Left lobe of liver (tissue), 2 donors: ENCODE results near the gene LEMD1. TPM values are rescaled to one million over a fixed set of nuclear protein-coding genes. Genes with fewer than 3 reads are reported as not detected.

Source experiments
- ATAC-seq: fragments of 200-7000 bp; cut with Tn5 transposase; one replicate; pipeline ENCODE4 v1.9.1; 2020; ENCODE audit warnings: mild to moderate bottlenecking, moderate library complexity
- DNase-seq: peaks from one replicate; pipeline ENCODE4 v3.0.0-alpha.2; 2020; ENCODE audit warnings: low spot score
- total RNA-seq: library from RNA; stranded (reverse); gene quantifications from one replicate; pipeline ENCODE4 v1.2.1, GENCODE V29; 2021
- donor health status: DM: no; HTN: no; CAD: no; lungs with moderate emphysema.
- donor health status: DM: no; HTN: yes; CAD: no.

The LEMD1 gene
- total RNA-seq, 1 donor from 2014 or later, result not detected

DNA sequence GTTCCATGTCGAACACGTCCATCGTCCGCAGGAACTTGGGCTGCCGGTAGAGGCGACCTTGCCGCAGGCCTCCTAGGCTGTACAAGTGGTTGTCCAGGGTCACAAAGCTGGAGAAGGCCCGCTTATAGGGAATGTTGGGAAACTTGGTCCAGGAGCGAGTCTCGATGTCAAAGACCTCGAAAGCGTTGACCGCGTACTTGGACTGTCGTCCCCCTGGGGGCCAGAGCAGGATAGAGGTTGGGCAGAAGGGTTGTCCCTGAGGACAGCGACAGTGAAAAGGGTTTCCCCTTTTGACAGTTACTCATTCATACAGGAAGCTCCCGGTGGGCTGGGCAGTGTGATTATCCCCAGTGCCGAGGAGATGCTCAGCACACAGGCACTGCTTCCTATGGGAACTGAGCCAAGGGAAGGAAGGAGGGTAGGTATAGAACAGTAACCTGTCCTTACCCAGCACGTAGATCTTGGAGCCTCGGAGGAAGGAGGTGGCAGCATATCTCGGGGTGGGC is 82.6 kb downstream of the LEMD1 start:
- DNase-seq (no peak), ATAC-seq (no peak)

DNA sequence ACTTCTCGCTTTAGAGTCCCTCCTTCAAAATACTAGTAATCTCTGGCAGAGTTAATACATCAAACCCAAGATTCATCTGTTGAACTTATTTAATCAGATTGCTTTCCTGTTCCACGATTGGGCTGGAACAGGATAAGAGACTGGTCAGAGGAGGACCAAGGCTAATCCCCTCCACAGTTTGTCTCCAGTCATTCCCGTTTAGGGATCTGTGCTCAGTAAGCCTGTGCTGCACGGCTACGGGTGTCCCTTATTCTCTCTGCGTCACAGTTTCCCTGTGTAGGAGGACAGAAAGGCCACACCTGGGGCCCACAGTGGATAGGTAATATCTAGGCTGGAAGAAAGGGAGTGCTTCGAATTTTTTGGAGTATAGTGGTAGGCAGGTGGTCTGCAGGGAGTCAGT is 83.8 kb downstream of the LEMD1 start:
- ATAC-seq, result no peak

DNA sequence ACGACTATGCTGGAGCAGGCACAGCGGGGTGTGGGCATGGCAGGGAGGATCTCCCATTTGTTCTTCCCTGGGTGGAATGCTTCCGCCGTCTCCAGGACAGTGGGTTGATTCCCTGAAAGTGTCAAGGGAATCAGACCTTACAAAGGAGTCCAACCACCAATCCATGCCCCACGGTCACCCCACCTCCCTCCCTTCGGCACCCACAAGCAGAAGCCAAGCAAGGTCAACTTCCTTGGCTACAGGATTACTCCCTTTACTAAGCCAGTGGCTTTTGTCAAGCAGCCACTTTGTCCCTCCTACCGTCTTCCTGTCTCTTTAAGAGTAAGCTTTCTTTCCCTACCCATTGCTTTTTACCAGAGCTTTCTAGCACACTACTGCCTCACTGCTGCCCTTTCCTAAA is 84.4 kb downstream of the LEMD1 start:
- no peak for DNase-seq
- no peak for ATAC-seq

More for the DNA sequence above, 83.8 kb downstream of the LEMD1 start:
- DNase-seq, result no peak

DNA sequence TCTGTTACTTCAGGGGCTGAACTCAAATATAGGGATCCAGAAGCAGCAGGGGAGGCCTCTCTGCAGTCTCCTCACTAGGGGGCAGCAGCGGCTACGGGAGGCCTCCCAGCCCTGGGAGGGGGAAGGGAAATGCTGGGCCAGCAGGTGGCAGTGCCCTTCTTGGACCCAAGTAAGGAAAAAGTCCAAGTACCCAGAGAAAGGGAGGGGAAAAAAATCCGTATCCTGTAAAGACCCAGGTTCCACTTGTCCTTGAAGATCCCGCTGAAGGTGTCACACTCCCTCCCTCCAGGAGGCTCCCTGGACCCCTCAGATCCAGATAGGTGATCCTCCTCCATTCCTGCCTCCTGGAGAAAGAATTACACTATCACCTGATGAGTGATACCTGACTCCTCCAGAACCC is 86.2 kb downstream of the LEMD1 start:
- peak; percentile 99 for ATAC-seq
- DNase-seq, result peak; percentile 76

DNA sequence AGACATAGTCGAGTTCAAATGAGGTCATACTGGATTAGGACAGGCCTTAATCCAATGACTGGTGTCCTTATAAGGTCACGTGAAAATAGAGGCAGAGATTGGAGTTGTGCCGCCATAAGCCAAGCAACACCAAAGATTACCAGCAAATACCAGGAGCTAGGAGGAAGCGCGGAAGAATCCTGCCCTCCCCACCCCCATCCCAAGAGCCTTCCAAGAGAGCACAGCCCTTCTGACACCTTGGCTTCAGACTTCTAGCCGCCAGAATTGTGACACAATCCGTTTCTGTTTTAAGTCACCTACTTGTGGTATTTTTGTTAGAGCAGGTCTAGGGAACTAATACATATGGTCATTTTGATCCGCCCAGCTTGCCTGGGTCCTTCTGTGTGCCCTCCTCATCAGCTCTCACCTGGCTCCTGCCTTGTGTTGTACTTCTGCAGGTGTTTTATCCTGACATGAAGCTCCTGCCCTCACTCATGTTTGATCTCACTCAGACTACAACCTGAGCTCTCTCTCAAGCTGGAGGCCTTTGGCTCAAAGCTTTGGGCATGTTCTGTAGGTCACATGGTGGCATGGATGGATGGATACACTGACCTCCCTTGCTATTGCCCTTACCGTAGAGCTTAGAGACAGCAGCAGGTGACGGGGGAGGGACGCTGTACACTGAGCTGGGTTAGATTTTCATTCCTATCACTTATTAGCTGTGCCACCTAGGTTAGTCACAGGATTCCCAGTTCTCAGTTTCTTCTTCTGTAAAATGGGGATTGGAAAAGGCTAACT is 89.7 kb downstream of the LEMD1 start:
- no peak for DNase-seq
- no peak for ATAC-seq

Other genes starting within 250 kb of the LEMD1 start
- gene DSTYK, start 210.4 kb downstream of the LEMD1 start, total RNA-seq, result 2.5 TPM
- 0.33 TPM for gene TMCC2, start 194.1 kb downstream of the LEMD1 start, total RNA-seq
- 1.7 TPM for gene NUAK2, start 100.3 kb downstream of the LEMD1 start, total RNA-seq
- not detected for gene KLHDC8A, start 65.1 kb downstream of the LEMD1 start, total RNA-seq
- gene BLACAT1, start 34.0 kb upstream of the LEMD1 start, total RNA-seq, result 0.08 TPM
- gene CDK18, start 82.6 kb upstream of the LEMD1 start, total RNA-seq, result 8.8 TPM
- gene ELK4, start 210.0 kb upstream of the LEMD1 start, total RNA-seq, result 29.9 TPM